ENCODE results near the gene MCCD1. TPM values are rescaled to one million over a fixed set of nuclear protein-coding genes. Genes with fewer than 3 reads are reported as not detected.
A peak's percentile ranks its signal among the peaks of the same experiment; 100 is the strongest.
"Not testable (repeated sequence)": the region's sequence is repeated elsewhere in the genome, so short reads cannot be mapped to it uniquely, and the experiment has no call there.

Gene MCCD1
- total and polyA plus RNA-seq, 2 of the 13 experiments (the other 11 are each of a cell fraction or from before 2014, with no cell fraction given) = 0.15 TPM; not detected in 1

- peak; percentile 21 for FAIRE-seq
- no peak for ATAC-seq
- TF ChIP-seq, protein P1, sequence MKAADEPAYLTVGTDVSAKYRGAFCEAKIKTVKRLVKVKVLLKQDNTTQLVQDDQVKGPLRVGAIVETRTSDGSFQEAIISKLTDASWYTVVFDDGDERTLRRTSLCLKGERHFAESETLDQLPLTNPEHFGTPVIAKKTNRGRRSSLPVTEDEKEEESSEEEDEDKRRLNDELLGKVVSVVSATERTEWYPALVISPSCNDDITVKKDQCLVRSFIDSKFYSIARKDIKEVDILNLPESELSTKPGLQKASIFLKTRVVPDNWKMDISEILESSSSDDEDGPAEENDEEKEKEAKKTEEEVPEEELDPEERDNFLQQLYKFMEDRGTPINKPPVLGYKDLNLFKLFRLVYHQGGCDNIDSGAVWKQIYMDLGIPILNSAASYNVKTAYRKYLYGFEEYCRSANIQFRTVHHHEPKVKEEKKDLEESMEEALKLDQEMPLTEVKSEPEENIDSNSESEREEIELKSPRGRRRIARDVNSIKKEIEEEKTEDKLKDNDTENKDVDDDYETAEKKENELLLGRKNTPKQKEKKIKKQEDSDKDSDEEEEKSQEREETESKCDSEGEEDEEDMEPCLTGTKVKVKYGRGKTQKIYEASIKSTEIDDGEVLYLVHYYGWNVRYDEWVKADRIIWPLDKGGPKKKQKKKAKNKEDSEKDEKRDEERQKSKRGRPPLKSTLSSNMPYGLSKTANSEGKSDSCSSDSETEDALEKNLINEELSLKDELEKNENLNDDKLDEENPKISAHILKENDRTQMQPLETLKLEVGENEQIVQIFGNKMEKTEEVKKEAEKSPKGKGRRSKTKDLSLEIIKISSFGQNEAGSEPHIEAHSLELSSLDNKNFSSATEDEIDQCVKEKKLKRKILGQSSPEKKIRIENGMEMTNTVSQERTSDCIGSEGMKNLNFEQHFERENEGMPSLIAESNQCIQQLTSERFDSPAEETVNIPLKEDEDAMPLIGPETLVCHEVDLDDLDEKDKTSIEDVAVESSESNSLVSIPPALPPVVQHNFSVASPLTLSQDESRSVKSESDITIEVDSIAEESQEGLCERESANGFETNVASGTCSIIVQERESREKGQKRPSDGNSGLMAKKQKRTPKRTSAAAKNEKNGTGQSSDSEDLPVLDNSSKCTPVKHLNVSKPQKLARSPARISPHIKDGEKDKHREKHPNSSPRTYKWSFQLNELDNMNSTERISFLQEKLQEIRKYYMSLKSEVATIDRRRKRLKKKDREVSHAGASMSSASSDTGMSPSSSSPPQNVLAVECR (CRISPR knock-in tag; IDR thresholded peaks at IDR 0.05; ENCODE audit: borderline replicate concordance) = no peak
- TF ChIP-seq ZNF569 (CRISPR knock-in tag; IDR thresholded peaks at IDR 0.05; ENCODE audit: borderline replicate concordance) = no peak
- no peak for TF ChIP-seq NFRKB (IDR thresholded peaks at IDR 0.05)
- TF ChIP-seq HOXD1 (CRISPR knock-in tag; IDR thresholded peaks at IDR 0.05) = no peak
- TF ChIP-seq PHF5A (CRISPR knock-in tag; IDR thresholded peaks at IDR 0.05; ENCODE audit: low read depth, unreplicated experiment) = no peak
- TF ChIP-seq ZNF737 (CRISPR knock-in tag; IDR thresholded peaks at IDR 0.05; ENCODE audit: borderline replicate concordance) = no peak
- TF ChIP-seq, protein P2, sequence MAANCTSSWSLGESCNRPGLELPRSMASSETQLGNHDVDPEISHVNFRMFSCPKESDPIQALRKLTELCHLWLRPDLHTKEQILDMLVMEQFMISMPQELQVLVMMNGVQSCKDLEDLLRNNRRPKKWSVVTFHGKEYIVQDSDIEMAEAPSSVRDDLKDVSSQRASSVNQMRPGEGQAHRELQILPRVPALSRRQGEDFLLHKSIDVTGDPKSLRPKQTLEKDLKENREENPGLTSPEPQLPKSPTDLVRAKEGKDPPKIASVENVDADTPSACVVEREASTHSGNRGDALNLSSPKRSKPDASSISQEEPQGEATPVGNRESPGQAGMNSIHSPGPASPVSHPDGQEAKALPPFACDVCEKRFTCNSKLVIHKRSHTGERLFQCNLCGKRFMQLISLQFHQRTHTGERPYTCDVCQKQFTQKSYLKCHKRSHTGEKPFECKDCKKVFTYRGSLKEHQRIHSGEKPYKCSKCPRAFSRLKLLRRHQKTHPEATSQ (CRISPR knock-in tag; IDR thresholded peaks at IDR 0.05; ENCODE audit: borderline replicate concordance) = no peak
- TF ChIP-seq ZNF24 (IDR thresholded peaks at IDR 0.05) = no peak
- Histone ChIP-seq H3K4me3 (replicated peaks in 1 of 3; ENCODE audit: insufficient read depth in 1 of 3, low read depth in 2 of 3, low read length in 3 of 3) (no peak overlapping the region), H3K9me3 (ENCODE audit: low read length) (no peaks in the 10 kb centered on the region), H3K27ac (ENCODE audit: extremely low read length, insufficient read depth, low read length) (no peak overlapping the region), H3K4me1 (ENCODE audit: insufficient read depth, low read length) (peaks cover 17% of the 10 kb centered on the region), H2AFZ (ENCODE audit: low read length) (no peak overlapping the region), H3K79me2 (ENCODE audit: insufficient read depth, low read length) (no peaks in the 10 kb centered on the region), H3K4me2 (ENCODE audit: low read depth, low read length) (no peak overlapping the region), H3K9ac (ENCODE audit: insufficient read depth, low read depth, low read length) (no peak overlapping the region), H4K20me1 (ENCODE audit: insufficient read depth, low read length) (no peaks in the 10 kb centered on the region), H3K36me3 (replicated peaks in 1 of 2; ENCODE audit: control insufficient read depth in 1 of 2, insufficient read depth in 2 of 2, low read length in 2 of 2) (0 out of 5 replicates have a peak, but pooled peaks cover 0 to under 1% of the 10 kb centered on the region in 2 experiments), H3K27me3 (ENCODE audit: control insufficient read depth in 1 of 2, insufficient read depth in 2 of 2, low read length in 2 of 2) (0 out of 5 replicates have a peak, but pooled peaks cover 0 to 8% of the 10 kb centered on the region in 2 experiments)
- intact Hi-C loops (cut with micrococcal nuclease; ENCODE audit: unreplicated experiment) (no loop called here), in situ Hi-C loops (cut with HindIII; ENCODE audit: extremely low pct_ligation_motif_present, low pct_unique_long_range_greater_than_20kb) (no loop called here)
- ChIA-PET CTCF (ENCODE audit: low intra/inter-chr PET ratio, low total read pairs) (no interaction called here), POLR2A (no interaction called here)
- no TSS peak for BruUV-seq (replicated peaks)
- no peak for DNase-seq (ENCODE audit: low spot score)
These were observed 26.2 kb upstream of the MCCD1 start for GRCh38 chr6:31502586-31502985.

DNA sequence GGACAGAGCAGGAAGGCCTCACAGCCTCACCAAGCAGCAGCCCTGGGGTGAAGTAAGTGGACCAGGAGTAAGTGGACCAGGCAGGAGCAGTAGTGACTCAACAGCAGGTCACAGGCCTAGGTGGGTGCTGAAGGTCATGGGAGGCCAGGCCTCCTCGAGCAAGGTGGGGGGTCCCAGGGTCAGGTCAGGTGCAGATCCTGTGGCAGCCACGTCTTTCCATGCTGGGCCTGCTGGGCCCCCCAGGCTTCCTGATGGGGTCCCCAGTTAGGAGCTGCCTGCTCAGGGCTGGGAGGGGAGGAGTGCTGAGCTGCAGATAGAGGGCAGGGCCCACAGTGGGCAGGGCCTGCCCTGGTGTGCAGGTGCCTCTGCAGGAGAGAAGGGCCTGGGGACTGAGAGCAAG is 19.7 kb upstream of the MCCD1 start:
- in situ Hi-C loops (cut with HindIII; ENCODE audit: extremely low pct_ligation_motif_present, low pct_unique_long_range_greater_than_20kb); H3K79me2 ChIP-seq (ENCODE audit: insufficient read depth, low read length); H3K27ac ChIP-seq (ENCODE audit: extremely low read length, insufficient read depth, low read length); H3K9me3 ChIP-seq (ENCODE audit: low read length); H4K20me1 ChIP-seq (ENCODE audit: insufficient read depth, low read length); H3K4me2 ChIP-seq (ENCODE audit: low read depth, low read length); H3K27me3 ChIP-seq (ENCODE audit: control insufficient read depth in 1 of 2, insufficient read depth in 2 of 2, low read length in 2 of 2); H3K4me3 ChIP-seq (replicated peaks in 1 of 3; ENCODE audit: insufficient read depth in 1 of 3, low read depth in 2 of 3, low read length in 3 of 3); H2AFZ ChIP-seq (ENCODE audit: low read length); FAIRE-seq; H3K4me1 ChIP-seq (ENCODE audit: insufficient read depth, low read length); POLR2A ChIA-PET; DNase-seq (ENCODE audit: low spot score); BruUV-seq (replicated peaks); H3K36me3 ChIP-seq (replicated peaks in 1 of 2; ENCODE audit: control insufficient read depth in 1 of 2, insufficient read depth in 2 of 2, low read length in 2 of 2); intact Hi-C loops (cut with micrococcal nuclease; ENCODE audit: unreplicated experiment); H3K9ac ChIP-seq (ENCODE audit: insufficient read depth, low read depth, low read length); CTCF ChIA-PET (ENCODE audit: low intra/inter-chr PET ratio, low total read pairs): not testable (repeated sequence)
- WGBS (ENCODE audit: low lambda C conversion rate) = 30% methylated on average over 2 of the region's 2 CpGs
- peak; percentile 68 for ATAC-seq

All from HepG2 (cell line).